IPS-18c (cell line): ENCODE results near the gene TSC22D3.

Experiments used
- H3K4me3 ChIP-seq: 2 replicates; pipeline ENCODE4 v1.7.0; 2013; ENCODE audit warnings: low read depth, mild to moderate bottlenecking, low read length, moderate library complexity; ENCODE audit not compliant: insufficient read depth
- H3K9me3 ChIP-seq: one replicate; pipeline ENCODE4 v1.6.1; 2013; ENCODE audit warnings: mild to moderate bottlenecking, low read length, moderate library complexity; ENCODE audit not compliant: control insufficient read depth, insufficient read depth

TSC22D3 gene

DNA sequence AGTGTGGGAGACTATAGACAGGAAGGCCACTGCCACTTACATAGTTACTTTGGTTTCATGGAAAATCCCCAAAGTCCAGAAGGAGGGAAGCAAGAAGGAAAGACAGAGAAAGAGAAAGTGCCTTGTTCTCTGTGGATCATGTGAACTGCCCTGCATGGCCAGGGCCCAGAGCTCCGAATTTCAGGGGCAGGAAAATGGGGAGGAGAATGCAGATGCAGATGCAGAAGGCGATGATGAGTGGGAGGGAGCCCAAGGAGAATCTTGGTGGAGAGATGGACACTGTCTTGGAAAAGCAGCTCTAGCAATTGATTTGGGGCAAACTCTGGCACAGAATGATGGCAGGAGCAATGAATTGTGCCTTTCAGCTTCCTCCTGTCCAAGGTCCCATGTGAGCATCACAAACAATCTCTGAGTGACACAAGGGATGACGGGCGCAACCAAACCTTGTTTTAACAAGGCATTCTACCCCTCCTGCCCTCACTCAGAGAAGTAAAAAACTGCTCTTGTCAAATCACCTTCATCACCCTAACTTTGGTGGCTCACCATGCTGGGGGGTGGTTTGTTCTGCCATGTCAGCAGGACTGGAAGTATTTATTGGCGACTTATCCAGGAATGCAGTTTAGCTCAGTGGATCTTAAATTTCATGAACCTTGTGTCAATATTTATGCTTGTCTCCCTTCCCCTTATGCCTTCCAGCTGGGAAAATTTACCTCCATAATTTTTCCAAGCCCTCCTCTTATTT, 53.5 kb downstream of the TSC22D3 start:
- Histone ChIP-seq H3K4me3 (no peak overlapping the region), H3K9me3 (no peaks in the 10 kb centered on the region)

DNA sequence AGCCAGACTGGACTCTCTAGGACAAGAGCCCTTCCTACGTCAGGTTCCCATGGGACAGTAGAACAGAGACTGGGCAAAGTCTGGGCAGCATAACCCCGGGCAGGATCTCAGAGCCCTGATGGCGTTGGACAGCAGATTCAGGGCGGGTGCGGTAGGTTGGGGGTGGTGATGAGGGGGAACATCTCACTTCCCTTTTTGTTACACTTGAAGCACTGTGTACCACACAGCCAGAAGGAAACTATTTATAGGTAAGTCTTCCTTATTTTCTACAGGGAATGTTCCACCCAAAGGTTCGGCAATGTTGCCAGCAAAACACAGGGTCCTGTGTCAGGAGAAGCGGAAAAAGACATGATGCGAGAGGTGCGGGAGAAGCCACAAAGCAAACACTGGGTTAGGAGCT, 54.3 kb downstream of the TSC22D3 start:
- H3K9me3 ChIP-seq, result no peaks in the 10 kb centered on the region
- H3K4me3 ChIP-seq, result no peak overlapping the region

DNA sequence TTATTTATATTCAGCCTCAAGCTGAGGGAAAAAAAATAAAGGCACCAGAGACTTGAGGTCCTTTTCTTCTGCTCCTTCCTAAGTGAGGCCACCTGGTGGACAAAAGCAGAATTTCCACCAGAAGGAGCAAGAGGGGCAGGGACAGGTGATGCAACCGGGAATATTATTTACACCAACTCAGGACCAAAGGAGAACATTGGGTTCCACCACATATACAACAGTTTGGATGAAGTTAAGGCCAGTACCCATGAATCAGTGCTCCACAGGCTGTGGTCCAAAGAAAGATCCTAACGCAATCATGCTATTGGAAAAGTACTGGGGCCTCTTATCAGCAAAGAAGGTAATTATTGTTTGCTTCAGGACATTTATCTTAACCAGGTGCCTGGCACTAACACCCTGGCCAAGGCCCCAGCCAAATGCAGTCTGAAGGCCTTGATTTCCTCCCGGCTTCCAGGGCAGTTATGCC, 57.4 kb downstream of the TSC22D3 start:
- Histone ChIP-seq H3K4me3 (no peak overlapping the region), H3K9me3 (no peaks in the 10 kb centered on the region)

DNA sequence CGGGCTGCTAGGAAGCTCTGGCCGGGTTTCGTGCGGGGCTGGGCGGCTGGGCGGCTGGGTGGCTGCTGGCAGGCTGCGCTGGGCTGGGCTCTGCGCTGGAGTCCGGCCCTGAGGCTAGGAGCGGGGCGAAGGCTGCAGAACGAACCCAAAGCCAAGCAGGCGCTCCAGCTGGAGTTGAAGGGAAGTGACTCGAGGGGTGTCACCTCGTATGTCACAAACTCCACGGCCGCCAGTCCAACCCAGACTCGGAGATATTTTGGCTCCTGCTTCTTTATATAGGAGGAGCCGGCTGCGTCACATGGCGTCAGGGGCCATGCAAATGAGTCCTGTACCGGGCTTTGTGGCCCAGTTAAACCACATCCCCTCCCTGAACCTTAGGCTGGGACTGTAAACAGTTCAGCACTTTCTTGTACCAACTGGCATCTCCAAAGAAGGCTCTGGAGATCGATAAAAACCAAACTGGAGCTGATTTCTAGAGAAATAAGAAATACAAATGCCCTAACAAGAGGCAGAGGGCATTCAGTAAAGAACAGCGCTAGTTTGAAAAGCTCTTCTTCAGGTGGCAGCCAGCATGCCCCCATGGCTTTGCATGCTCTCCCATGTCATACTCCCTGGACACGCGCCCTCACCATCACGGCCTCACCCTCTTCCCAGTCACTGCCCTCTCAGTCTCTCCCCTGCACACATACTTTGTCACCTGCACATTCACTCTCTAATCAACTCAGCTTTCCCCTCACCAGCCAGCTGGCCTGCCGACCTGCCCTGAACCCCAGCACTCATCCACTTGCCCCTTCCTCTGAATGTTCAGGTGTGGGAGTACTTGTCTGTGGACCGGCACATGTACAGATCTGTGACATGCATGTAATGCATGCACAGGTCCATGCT, 58.5 kb downstream of the TSC22D3 start:
- H3K4me3 ChIP-seq, result peak overlapping the region; percentile 77

DNA sequence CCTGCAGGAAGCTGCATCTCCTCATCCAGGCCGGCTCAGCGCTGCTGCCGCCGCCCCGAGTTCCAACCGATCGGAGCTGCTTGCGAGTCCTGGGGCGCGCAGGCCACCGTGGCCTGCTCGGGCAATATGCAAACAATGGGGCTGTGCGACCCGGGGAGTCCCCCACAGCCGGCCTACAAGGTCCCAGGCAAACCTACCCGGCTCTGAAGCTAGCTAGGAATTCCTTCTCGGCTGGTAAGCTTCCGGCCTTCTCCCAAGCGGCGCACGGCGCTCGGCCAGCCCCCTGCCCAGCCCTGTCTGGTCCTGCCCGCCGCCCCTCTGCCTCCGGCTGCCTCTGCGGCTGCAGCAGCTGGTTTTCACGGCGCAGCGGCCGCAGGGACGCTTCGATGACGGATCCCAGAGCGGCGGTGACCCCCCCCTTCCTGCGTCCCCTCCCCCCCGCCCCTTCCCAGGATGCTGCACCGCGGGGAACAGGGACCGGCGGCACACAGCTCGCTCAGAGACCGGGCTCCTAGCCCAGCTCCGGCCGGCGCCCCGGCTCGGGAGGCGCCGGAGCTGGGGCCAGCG, 59.4 kb downstream of the TSC22D3 start:
- Histone ChIP-seq H3K4me3 (peak overlapping the region; percentile 77), H3K9me3 (no peaks in the 10 kb centered on the region)

More for the DNA sequence above, 58.5 kb downstream of the TSC22D3 start:
- no peaks in the 10 kb centered on the region for H3K9me3 ChIP-seq

DNA sequence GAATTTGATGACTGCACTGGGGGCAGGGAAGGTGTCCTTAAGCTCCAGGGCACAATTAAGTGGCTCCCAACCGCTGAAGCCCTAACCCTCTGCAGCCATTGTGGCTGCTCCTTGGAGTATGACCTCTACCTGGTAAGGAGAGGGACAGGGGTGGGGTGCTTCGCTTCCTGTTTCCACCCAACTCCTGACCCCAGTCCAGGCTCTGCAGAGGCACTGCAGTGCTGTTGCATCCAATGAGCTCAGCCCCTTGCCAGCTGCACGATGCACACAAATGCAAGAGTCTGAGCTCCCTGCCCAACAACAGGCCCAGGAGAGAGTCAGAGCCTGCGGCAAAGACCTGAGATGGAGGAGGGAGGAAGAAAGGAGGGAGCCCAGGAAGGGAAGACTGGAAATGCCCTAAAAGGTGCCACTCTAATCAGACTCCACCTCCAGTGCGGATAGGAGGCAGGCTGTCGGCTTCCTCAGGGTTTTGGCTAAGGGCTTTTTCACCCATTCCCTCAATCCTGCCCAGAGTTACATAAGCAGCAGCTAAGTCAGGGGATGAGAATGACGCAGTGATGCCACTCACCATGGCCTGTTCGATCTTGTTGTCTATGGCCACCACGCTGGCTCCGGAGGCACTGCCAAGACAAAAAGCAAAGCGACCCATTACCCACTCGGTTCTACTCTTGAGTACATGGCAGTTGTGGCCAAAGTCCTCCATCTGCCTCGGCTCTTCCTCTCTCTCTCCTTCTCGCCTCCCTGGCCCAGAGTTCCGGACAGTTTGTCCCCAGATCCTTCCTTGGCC, 60.1 kb downstream of the TSC22D3 start:
- peak overlapping the region; percentile 77 for H3K4me3 ChIP-seq

DNA sequence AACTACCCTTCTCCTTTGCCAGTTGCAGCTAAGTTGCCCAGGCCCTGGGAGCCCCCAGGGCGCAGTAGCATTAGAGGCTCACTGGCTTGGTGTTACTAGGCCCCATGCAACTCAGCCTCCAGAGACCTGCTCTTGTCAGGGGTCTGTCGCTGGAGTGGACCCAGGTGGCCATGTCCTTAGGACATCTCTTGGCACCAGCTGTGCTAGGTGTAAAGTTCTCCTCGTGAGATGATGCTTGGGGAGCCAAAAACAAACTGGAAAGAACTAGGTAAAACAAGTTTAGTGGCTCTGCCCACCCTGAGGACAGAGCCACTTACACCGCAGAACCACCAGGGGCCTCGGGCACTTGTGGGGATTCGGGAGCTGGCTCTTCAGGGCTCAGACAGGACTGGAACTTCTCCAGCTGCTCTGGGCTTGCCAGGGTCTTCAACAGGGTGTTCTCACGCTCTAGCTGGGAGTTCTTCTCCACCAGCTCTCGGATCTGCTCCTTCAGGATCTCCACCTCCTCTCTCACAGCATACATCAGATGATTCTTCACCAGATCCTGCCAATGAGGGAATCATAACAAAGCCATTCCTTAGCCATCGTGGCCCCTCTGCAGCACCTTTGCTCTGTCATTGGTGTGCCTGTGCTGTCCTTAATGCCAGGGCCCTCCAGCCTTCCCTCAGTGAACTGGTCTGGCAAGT, 61.2 kb downstream of the TSC22D3 start:
- Histone ChIP-seq H3K9me3 (no peaks in the 10 kb centered on the region), H3K4me3 (no peak overlapping the region; the same call in 1 of the 2 replicates)

More for the DNA sequence above, 60.1 kb downstream of the TSC22D3 start:
- H3K9me3 ChIP-seq, result no peaks in the 10 kb centered on the region

DNA sequence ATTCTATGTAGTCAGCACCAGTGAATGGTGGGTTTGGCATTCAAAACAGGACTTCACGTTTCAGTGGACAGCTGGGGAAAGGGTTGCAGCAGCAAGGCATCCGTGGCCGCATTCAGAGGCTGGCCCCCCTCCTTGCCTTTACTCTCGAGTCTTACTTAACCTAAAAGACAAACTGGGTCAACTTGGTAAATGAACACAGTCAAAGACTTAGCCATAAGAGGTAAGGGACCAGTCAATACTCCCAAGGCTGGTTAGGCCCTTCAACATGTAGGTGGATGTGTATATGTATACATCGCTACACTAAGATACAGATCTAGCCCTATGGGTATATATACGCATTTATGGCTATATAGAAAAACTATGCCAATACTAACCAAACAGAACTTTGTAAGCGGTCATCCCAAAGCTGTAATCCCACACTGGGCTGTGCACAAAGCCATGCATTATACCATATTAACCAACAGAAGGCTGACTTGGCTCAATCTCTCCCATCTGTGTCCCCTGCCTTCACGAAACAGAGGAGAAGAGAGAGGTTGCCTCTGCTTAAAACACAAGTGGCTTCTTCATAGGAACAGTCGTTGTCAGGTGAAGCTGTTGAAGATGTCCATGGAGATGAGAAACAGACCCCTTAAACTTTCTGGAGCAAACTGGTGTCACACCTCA, 61.9 kb downstream of the TSC22D3 start:
- H3K9me3 ChIP-seq, result no peaks in the 10 kb centered on the region
- no peak overlapping the region for H3K4me3 ChIP-seq

DNA sequence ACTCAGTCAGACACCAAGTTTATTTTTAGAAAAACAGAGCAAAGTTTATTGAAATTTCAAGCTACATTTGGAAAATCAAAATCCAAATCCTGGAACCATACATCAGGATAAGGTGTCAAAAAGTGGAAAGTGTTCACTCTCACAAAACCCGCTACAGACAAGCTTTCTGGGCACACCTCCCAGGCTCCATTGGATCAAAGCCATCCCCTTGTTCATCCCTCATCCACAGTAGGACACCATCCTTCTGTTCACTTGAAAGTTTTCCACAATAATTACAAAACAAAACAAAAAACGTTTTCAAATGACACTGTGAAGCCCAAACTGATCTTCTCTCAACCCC, 62.4 kb downstream of the TSC22D3 start:
- H3K4me3 ChIP-seq, result no peak overlapping the region
- no peaks in the 10 kb centered on the region for H3K9me3 ChIP-seq

DNA sequence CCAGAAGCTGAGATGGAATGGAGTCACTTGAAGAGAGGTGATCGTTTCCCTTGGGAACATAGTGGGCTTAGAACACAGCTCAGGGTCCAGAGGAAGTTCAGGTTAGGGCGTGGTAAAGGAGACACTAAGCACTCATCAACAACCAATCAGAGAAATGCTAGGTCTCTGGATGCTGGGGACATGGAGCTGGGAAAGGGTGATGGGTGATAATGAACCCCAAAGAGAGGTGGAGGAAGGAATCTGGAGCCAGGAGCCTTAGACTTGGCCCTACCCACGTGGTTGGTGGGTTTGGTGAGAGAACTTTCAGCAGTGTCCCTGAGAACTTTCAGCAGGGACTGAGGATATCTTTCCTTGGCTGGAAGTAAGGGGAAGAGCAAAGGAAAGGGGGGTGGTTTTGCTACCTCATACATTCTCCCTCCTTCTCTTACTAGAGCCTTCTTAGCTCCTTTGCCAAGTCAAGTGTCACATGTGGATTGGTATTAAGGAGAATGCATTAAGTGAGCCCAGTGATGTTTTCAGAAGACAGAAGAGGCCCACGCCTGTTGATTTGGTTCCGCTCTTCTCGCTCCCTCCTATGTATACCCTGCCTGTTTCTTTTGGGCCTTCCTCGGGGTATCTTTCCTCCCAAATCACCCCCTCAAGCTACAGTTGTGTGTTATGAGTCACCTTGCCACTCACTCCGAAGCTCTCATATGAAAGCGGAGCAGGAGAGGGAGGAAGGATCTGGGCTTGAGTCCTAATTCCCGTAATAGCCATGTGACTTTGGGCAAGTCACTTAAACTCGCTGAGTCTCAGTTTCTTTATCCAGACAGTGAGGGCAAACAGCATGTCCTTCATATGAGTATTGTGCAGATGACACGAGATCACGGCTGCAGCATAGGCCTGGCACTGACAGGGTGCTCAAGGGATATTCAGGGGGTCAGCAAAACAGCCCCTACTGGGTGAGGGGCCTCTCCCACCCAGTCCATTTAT, 63.1 kb downstream of the TSC22D3 start:
- Histone ChIP-seq H3K9me3 (no peaks in the 10 kb centered on the region), H3K4me3 (no peak overlapping the region)

DNA sequence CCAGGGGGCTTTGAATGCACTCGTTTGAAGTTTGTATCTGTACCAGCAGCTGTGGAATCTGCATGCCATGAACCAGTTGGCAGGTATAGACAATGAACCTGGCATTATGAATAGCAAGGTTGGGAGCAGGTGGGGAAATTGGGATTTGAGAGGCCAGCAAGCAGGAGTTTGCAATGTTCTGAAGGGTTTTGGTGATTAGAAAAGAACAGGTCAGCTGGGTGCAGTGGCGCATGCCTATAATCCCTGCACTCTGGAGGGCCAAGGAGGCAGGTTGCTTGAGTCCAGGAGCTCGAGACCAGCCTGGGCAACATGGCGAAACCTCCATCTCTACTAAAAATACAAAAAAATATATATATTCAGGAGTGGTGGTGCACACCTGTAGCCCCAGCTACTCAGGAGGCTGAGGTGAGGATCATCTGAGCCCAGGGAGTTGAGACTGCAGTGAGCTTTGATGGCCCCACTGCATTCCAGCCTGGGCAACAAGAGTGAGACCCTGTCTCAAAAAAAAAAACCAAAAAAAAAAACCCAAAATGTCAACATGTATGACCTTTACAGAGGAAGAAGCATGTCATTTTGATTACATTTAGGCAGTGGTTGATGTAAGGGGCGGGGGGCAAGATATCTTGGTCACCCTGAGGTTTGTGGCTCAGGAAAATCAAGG, 63.9 kb downstream of the TSC22D3 start:
- Histone ChIP-seq H3K4me3 (no peak overlapping the region), H3K9me3 (no peaks in the 10 kb centered on the region)

DNA sequence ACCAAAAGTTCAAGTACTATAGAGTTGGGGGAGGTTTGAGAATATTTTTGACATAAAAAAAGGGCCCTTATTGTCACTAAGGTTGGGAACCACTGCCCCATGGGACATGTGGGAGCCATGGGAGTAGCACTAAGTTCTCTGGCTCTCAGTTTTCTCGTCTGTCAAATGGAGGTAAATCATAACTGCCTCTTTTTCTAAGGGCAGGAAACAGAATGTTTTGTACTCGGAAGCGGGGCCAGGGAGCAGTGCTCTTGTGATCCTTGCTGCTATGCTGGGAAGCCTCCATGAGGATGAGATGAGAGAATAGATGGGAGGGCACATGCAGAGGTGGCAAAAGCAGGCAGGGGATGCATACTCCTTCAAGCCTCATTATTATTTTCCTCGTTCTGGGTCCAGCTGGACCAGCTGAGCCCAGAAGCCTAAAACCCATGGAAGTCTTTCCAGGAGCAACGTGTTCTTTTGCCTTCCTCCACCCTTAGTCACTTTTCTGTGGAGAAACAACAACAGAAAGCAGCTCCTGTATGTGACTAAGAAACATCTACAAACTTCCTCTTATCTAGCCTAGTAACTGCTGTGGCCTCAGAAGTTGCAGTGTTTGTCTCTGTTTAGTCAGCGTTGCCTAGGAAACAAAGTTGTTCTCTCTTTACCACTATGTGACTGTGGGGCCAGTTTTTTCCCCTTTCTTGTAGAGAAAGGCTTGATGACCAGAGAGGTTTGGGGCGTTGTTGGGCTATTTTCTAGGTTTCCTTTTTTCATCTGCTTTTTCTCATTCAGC, 64.8 kb downstream of the TSC22D3 start:
- Histone ChIP-seq H3K4me3 (no peak overlapping the region), H3K9me3 (no peaks in the 10 kb centered on the region)

DNA sequence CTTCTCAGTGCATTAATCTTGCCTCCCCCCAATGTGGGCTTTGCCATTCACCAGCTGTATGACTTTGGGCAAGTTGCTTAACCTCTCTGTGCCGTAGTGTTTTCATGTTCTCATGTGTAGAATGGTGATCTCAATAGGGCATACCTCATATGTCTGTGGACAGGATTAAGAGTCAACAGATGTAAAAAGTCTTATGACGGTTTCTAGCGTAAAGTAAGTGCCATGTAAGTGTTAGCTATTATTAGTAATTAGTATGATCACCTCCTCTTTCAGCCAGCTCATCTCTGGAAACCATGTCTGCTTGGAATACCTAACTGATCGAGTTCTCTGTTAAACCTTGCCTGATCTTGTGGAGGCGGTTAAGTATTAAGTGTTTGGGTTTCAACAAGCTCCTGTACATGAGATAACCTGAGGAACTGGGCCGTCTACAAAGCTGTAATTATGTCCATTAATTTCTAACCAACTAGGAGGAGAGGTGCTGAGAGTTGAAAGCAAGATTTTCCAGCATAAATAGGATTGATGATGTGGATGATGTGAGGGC, 66.3 kb downstream of the TSC22D3 start:
- Histone ChIP-seq H3K4me3 (no peak overlapping the region), H3K9me3 (no peaks in the 10 kb centered on the region)

DNA sequence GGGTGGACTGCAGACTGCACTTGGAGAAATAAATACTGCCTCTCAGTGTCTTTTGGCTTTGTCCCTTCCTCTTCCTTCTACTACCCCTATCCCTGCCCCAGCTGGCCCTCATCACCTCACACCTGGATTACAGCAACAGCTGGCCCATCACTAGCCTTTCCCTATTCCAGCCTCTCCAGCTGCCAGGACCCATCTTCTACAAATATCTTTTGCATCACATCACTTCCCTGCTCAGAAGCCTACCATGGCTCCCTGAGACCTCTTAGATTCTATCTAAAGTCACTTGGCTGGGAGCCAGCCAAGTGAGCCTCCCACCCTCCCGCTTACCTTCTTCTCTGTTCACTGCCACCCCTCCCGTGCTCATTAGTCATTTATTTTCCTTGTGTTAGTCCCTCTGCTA, 66.8 kb downstream of the TSC22D3 start:
- Histone ChIP-seq H3K9me3 (no peaks in the 10 kb centered on the region), H3K4me3 (no peak overlapping the region)
